Parathyroid adenoma (tissue), 2 donors: ENCODE results near the gene SAMD9L.

Experiments
- H2AFZ ChIP-seq: fragments of 300-600 bp; sonication (generic); one replicate; pipeline ENCODE4 v1.7.0; 2017; ENCODE audit warnings: antibody characterized with exemption, mild to moderate bottlenecking
- H3K27ac ChIP-seq: fragments of 300-600 bp; sonication (generic); one replicate; pipeline ENCODE4 v1.7.0; 2017
- H3K27me3 ChIP-seq: fragments of 300-600 bp; sonication (generic); one replicate; pipeline ENCODE4 v1.7.0; 2017; ENCODE audit warnings: low read length; ENCODE audit not compliant: control insufficient read depth, insufficient read depth
- H3K36me3 ChIP-seq: fragments of 300-600 bp; sonication (generic); one replicate; pipeline ENCODE4 v1.7.0; 2017; ENCODE audit warnings: low read length; ENCODE audit not compliant: control insufficient read depth, insufficient read depth
- H3K4me1 ChIP-seq: fragments of 300-600 bp; sonication (generic); one replicate; pipeline ENCODE4 v1.7.0; 2017; ENCODE audit warnings: control low read depth
- H3K4me2 ChIP-seq: fragments of 300-600 bp; sonication (generic); one replicate; pipeline ENCODE4 v1.7.0; 2017; ENCODE audit warnings: low read length
- H3K4me3 ChIP-seq: fragments of 300-600 bp; sonication (generic); one replicate; pipeline ENCODE4 v1.7.0; 2017; ENCODE audit warnings: low read depth, low read length
- H3K79me2 ChIP-seq: fragments of 300-600 bp; sonication (generic); one replicate; pipeline ENCODE4 v1.7.0; 2017; ENCODE audit warnings: control low read depth
- H3K9ac ChIP-seq: fragments of 300-600 bp; sonication (generic); one replicate; pipeline ENCODE4 v1.7.0; 2017; ENCODE audit warnings: mild to moderate bottlenecking
- H3K9me3 ChIP-seq: fragments of 300-600 bp; sonication (generic); one replicate; pipeline ENCODE4 v1.7.0; 2017; ENCODE audit warnings: low read length; ENCODE audit not compliant: control insufficient read depth
- TF ChIP-seq, protein P1 (sequence below): fragments of 300-600 bp; sonication (generic); IDR thresholded peaks from one replicate; pipeline ENCODE4 v1.7.0; 2017; ENCODE audit warnings: antibody characterized with exemption, mild to moderate bottlenecking
- donor health status: primary hyperparathyroidism.

SAMD9L gene

DNA sequence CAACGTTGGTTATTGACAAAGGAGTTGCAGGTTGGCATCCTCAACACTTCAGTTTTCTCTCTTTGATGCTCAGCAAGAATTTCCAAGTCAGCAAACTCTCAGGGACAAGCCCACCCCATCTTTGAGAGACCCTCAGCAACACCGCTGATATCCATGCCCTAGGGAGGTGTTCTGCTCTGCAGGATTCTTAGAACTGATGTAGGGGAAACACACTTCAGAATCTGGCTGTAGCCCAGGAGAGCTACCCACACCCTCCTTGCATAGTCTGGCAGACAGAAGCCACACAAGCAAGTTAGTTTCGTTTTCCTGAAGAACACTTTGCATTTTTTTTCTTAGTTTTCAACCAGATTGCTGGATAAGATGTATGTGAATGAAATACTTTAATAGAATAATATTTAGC, 822 bp downstream of the SAMD9L start:
- H3K27me3 ChIP-seq = no peaks in the 10 kb centered on the region

DNA sequence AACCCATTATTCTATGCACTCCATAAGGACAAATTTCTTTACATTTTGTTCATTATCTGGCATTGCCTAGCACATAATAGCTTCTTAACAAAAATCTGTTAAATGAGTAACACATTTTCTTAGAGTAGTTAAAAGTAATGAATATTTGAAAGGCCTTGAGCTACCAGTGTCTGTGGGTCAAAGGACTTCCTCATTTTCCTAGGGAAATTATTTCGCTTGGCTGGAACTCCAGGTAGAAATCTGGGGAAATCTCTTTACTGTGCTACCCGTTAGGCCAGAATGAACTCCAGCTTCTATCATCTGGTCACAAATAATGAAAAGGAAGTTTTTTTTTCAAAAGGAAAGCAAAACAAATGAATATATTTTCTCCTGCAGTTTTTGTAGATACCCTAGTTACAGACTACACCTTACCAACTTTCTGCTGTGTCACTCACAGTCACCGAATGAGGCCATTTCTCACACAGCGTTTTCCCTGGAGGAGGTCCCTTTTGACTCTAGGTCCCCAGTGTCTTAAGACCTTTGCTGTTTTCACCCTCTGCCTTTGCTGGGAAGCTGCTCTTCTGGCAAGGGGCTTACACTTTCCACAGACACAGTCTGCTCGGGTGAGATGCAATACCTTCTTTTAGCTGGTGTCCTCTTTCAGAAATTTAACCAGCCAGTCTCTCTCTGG, 1.6 kb downstream of the SAMD9L start:
- H3K79me2 ChIP-seq = no peaks in the 10 kb centered on the region
- no peak overlapping the region for H3K27ac ChIP-seq
- no peaks in the 10 kb centered on the region for H3K9me3 ChIP-seq
- H3K9ac ChIP-seq = no peak overlapping the region
- no peaks in the 10 kb centered on the region for H3K36me3 ChIP-seq
- no peak overlapping the region for H2AFZ ChIP-seq
- H3K4me3 ChIP-seq = no peak overlapping the region
- TF ChIP-seq, protein P1, sequence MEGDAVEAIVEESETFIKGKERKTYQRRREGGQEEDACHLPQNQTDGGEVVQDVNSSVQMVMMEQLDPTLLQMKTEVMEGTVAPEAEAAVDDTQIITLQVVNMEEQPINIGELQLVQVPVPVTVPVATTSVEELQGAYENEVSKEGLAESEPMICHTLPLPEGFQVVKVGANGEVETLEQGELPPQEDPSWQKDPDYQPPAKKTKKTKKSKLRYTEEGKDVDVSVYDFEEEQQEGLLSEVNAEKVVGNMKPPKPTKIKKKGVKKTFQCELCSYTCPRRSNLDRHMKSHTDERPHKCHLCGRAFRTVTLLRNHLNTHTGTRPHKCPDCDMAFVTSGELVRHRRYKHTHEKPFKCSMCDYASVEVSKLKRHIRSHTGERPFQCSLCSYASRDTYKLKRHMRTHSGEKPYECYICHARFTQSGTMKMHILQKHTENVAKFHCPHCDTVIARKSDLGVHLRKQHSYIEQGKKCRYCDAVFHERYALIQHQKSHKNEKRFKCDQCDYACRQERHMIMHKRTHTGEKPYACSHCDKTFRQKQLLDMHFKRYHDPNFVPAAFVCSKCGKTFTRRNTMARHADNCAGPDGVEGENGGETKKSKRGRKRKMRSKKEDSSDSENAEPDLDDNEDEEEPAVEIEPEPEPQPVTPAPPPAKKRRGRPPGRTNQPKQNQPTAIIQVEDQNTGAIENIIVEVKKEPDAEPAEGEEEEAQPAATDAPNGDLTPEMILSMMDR = no peak
- H3K27me3 ChIP-seq = no peaks in the 10 kb centered on the region
- no peaks in the 10 kb centered on the region for H3K4me1 ChIP-seq
- no peak overlapping the region for H3K4me2 ChIP-seq

More for the DNA sequence above, 822 bp downstream of the SAMD9L start:
- Histone ChIP-seq H3K9me3 (no peaks in the 10 kb centered on the region), H2AFZ (peak overlapping the region; percentile 4), H3K4me2 (peak overlapping the region; percentile 36), H3K4me1 (no peaks in the 10 kb centered on the region), H3K4me3 (peak overlapping the region; percentile 52), H3K79me2 (no peaks in the 10 kb centered on the region), H3K36me3 (no peaks in the 10 kb centered on the region), H3K9ac (no peak overlapping the region), H3K27ac (no peak overlapping the region)
- TF ChIP-seq, protein P1 = no peak

DNA sequence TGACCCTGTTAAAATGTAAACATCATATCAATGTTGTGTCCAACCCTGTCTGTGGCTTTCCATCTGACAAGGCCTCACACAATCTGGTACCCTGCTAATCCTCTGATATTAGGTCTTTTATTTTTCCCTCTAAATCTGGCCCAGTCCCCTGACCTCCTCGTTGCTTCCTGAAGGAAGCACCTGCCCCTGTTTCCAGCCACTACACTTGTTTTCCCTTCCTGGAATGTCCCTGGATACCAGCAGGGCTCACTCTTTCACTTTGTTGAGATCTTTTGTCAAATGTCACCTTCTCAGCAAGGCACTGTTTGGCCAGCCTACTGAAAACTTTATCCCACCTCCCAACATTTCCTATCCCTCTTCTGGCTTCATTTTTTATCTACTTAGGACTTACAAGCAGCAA, 2.1 kb downstream of the SAMD9L start:
- no peaks in the 10 kb centered on the region for H3K79me2 ChIP-seq
- H3K9me3 ChIP-seq = no peaks in the 10 kb centered on the region
- no peaks in the 10 kb centered on the region for H3K36me3 ChIP-seq
- H3K27me3 ChIP-seq = no peaks in the 10 kb centered on the region
- H3K27ac ChIP-seq = no peak overlapping the region
- no peak overlapping the region for H3K9ac ChIP-seq
- H3K4me1 ChIP-seq = no peaks in the 10 kb centered on the region
- no peak overlapping the region for H3K4me2 ChIP-seq
- H3K4me3 ChIP-seq = no peak overlapping the region
- no peak overlapping the region for H2AFZ ChIP-seq
- TF ChIP-seq, protein P1 = no peak

DNA sequence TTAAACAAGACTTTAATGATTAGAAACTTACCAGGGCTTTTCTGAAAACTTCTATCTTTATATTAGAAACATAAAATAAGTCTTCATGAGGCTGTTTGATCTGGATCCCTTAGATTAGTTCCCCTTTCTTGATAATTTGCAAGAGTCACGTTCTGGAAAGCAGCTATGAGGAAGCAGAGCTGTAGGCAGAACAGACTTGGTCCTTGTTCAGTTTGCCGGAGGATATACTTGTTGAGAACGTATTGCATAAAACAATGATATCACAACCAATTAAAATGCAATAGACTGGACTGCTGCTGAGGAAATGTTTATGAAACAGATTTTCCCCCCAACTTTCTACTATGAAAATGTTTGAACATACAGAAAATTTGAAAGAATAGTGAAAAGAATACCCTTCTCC, 2.8 kb downstream of the SAMD9L start:
- H3K4me2 ChIP-seq = no peak overlapping the region
- H3K27ac ChIP-seq = no peak overlapping the region
- TF ChIP-seq, protein P1 = no peak
- no peaks in the 10 kb centered on the region for H3K9me3 ChIP-seq
- H3K9ac ChIP-seq = no peak overlapping the region
- H3K27me3 ChIP-seq = no peaks in the 10 kb centered on the region
- no peaks in the 10 kb centered on the region for H3K4me1 ChIP-seq
- H3K4me3 ChIP-seq = no peak overlapping the region
- H2AFZ ChIP-seq = no peak overlapping the region
- H3K36me3 ChIP-seq = no peaks in the 10 kb centered on the region
- no peaks in the 10 kb centered on the region for H3K79me2 ChIP-seq

DNA sequence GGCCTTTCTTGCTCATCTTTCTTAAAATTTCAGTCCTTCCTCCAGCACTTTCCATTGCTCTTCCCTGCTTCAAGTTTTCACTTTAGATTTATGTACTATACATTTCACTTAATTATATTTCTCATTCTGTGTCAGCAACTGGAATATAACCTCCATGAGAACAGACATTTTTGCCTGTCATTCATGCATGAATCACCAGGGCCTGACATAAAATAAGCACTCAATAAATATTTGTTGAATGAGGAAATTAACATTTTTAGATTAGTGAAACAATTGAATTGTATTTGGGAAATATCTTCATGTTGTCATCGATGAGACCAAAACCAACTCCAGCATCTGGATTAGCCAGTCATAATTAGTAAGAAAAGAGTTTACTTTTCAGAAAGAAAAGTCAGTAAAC, 6.1 kb downstream of the SAMD9L start:
- Histone ChIP-seq H3K4me1 (no peaks in the 10 kb centered on the region), H3K4me2 (no peak overlapping the region), H3K9ac (no peak overlapping the region), H3K27ac (no peak overlapping the region), H3K4me3 (no peak overlapping the region), H3K79me2 (no peaks in the 10 kb centered on the region), H3K27me3 (no peaks in the 10 kb centered on the region), H2AFZ (no peak overlapping the region), H3K36me3 (no peaks in the 10 kb centered on the region), H3K9me3 (no peaks in the 10 kb centered on the region)
- TF ChIP-seq, protein P1 = no peak
